Measurements from ENCODE around the gene IL17C. TPM values are rescaled to one million over a fixed set of nuclear protein-coding genes. Genes with fewer than 3 reads are reported as not detected.

IL17C gene
- total RNA-seq, 1 experiment from 2014 or later, result 0.28 TPM

DNA sequence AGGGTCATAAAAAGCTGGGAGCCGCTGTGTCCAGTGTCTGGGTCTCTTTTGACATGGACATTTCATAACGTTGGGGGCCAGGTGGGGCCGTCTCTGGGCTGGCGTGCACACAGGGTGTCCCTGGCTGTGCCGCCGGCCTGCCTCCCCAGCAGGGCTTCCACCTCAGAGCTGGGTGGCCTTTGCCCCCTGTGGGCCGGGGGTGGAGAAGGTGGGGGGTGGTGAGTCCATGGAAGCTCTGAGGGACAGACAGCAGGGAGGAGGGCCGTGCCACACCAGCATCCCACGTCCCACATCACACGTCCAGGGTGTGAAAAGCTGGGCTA lies 48.8 kb downstream of the IL17C start:
- peaks cover 6% of the 10 kb centered on the region for H3K4me1 ChIP-seq (ENCODE audit: insufficient read depth, low read length, poor library complexity, severe bottlenecking)
- intact Hi-C loops (cut with micrococcal nuclease; ENCODE audit: unreplicated experiment), result no loop called here
- ChIA-PET POLR2A (ENCODE audit: low non-redundant PET) (no interaction called here), CTCF (interaction anchor here (0.6 to 0.7 kb wide), 2 partner anchors 199 to 389 kb away, joined by 3 read pairs; no protein-coding TSS in a partner anchor)
- TF ChIP-seq EZH2 (IDR thresholded peaks at IDR 0.05; ENCODE audit: borderline replicate concordance, low read depth, low read length, poor library complexity, severe bottlenecking), result no peak
- TF ChIP-seq, protein P1, sequence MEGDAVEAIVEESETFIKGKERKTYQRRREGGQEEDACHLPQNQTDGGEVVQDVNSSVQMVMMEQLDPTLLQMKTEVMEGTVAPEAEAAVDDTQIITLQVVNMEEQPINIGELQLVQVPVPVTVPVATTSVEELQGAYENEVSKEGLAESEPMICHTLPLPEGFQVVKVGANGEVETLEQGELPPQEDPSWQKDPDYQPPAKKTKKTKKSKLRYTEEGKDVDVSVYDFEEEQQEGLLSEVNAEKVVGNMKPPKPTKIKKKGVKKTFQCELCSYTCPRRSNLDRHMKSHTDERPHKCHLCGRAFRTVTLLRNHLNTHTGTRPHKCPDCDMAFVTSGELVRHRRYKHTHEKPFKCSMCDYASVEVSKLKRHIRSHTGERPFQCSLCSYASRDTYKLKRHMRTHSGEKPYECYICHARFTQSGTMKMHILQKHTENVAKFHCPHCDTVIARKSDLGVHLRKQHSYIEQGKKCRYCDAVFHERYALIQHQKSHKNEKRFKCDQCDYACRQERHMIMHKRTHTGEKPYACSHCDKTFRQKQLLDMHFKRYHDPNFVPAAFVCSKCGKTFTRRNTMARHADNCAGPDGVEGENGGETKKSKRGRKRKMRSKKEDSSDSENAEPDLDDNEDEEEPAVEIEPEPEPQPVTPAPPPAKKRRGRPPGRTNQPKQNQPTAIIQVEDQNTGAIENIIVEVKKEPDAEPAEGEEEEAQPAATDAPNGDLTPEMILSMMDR (conservative IDR thresholded peaks at IDR 0.05; ENCODE audit: low read depth, low read length), result no peak
- no peaks in the 10 kb centered on the region for H3K27me3 ChIP-seq (replicated peaks; ENCODE audit: insufficient read depth, low read depth, low read length, poor library complexity)
- H3K4me3 ChIP-seq (ENCODE audit: low read depth, low read length, poor library complexity, severe bottlenecking), result no peak overlapping the region
- no peak for DNase-seq (ENCODE audit: low spot score)
- no peaks in the 10 kb centered on the region for H3K36me3 ChIP-seq (ENCODE audit: insufficient read depth, low read length, poor library complexity, severe bottlenecking)
- BruUV-seq (replicated peaks), result no TSS peak
- no peak overlapping the region for H3K27ac ChIP-seq (ENCODE audit: low read depth, low read length, poor library complexity, severe bottlenecking)
- H3K9me3 ChIP-seq (ENCODE audit: low read depth, low read length, poor library complexity, severe bottlenecking), result no peaks in the 10 kb centered on the region

DNA sequence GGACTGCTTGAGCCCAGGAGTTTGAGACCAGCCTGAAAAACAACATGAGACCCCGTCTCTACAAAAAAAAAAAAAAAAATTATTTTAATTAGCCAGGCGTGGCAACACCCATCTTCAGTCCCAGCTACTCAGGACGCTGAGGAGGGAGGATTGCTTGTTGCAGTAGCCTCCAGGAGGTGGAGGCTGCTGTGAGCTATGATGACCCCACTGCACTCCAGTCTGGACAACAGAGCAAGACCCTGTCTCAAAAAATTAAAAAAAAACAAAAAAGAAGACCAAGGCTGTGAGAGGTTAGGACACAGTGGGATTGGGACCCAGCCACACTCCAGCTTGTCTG lies 49.3 kb downstream of the IL17C start:
- H3K9me3 ChIP-seq (ENCODE audit: low read depth, low read length, poor library complexity, severe bottlenecking), result no peaks in the 10 kb centered on the region
- TF ChIP-seq, protein P1 (conservative IDR thresholded peaks at IDR 0.05; ENCODE audit: low read depth, low read length), result no peak
- TF ChIP-seq EZH2 (IDR thresholded peaks at IDR 0.05; ENCODE audit: borderline replicate concordance, low read depth, low read length, poor library complexity, severe bottlenecking), result no peak
- H3K4me1 ChIP-seq (ENCODE audit: insufficient read depth, low read length, poor library complexity, severe bottlenecking), result peaks cover 6% of the 10 kb centered on the region
- H3K27me3 ChIP-seq (replicated peaks; ENCODE audit: insufficient read depth, low read depth, low read length, poor library complexity), result no peaks in the 10 kb centered on the region
- CTCF ChIA-PET, result interaction anchor here (0.6 to 0.7 kb wide), 2 partner anchors 199 to 389 kb away, joined by 3 read pairs; no protein-coding TSS in a partner anchor
- POLR2A ChIA-PET (ENCODE audit: low non-redundant PET), result no interaction called here
- intact Hi-C loops (cut with micrococcal nuclease; ENCODE audit: unreplicated experiment), result no loop called here
- no peak overlapping the region for H3K4me3 ChIP-seq (ENCODE audit: low read depth, low read length, poor library complexity, severe bottlenecking)
- no TSS peak for BruUV-seq (replicated peaks)
- DNase-seq (ENCODE audit: low spot score), result no peak
- H3K27ac ChIP-seq (ENCODE audit: low read depth, low read length, poor library complexity, severe bottlenecking), result no peak overlapping the region
- no peaks in the 10 kb centered on the region for H3K36me3 ChIP-seq (ENCODE audit: insufficient read depth, low read length, poor library complexity, severe bottlenecking)

DNA sequence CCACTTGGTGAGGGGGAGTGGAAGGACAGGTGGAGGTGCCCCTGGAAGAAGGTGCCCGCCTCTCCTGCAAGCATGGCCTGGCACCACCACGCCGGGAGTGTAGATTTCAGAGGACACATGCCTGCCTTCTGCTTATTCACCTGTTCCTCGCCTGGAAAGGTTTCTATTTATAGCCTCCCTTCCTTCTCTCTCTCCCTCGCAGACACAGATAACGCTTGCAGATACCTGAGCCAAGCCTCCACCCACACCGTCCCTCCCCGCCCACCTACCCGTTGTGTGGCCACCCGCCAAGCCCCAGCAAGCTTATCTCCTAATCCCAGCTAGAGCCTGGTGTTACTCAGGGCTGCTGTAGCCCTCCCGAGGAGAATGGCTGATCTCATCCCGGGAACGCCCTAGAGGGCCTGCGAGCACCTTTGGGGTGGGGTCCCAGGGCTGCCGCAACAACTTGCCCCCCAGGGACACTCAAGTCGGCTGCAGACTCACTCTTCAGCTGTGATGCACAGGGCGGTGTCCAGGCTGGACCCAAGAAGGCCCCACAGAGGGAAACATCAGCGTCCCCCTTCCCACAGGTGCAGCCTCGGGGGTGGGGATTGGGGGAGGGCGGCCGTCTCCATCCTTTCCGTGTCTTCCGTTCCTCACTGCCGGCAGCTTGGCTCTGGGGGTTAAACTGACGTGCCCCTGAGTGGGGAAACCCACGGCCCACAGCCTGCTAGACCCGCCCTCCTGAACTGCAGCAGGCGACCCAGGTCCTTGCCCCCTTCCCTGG lies 49.8 kb downstream of the IL17C start:
- Histone ChIP-seq H3K27ac (ENCODE audit: low read depth, low read length, poor library complexity, severe bottlenecking) (no peak overlapping the region), H3K36me3 (ENCODE audit: insufficient read depth, low read length, poor library complexity, severe bottlenecking) (no peaks in the 10 kb centered on the region), H3K27me3 (replicated peaks; ENCODE audit: insufficient read depth, low read depth, low read length, poor library complexity) (no peaks in the 10 kb centered on the region), H3K9me3 (ENCODE audit: low read depth, low read length, poor library complexity, severe bottlenecking) (no peaks in the 10 kb centered on the region), H3K4me3 (ENCODE audit: low read depth, low read length, poor library complexity, severe bottlenecking) (no peak overlapping the region), H3K4me1 (ENCODE audit: insufficient read depth, low read length, poor library complexity, severe bottlenecking) (peaks cover 6% of the 10 kb centered on the region)
- TF ChIP-seq EZH2 (IDR thresholded peaks at IDR 0.05; ENCODE audit: borderline replicate concordance, low read depth, low read length, poor library complexity, severe bottlenecking), result no peak
- TF ChIP-seq, protein P1 (conservative IDR thresholded peaks at IDR 0.05; ENCODE audit: low read depth, low read length), result no peak
- BruUV-seq (replicated peaks), result no TSS peak
- peak; percentile 37 for DNase-seq (ENCODE audit: low spot score)
- intact Hi-C loops (cut with micrococcal nuclease; ENCODE audit: unreplicated experiment), result no loop called here
- ChIA-PET POLR2A (ENCODE audit: low non-redundant PET) (interaction anchor here (0.6 kb wide), 1 partner anchor 644 kb away, joined by 3 read pairs; no protein-coding TSS in a partner anchor), CTCF (interaction anchor here (0.7 kb wide), 1 partner anchor 200 kb away, joined by 3 read pairs; no protein-coding TSS in a partner anchor)

Other genes with a start within 250 kb of the IL17C start
- 5.6 and 6.7 TPM in 2 replicates for gene ZFPM1, start 185.3 kb upstream of the IL17C start, total RNA-seq (2021)
- gene ZC3H18, start 68.2 kb upstream of the IL17C start, total RNA-seq (2021), result 75.9 and 83.4 TPM in 2 replicates
- 44.7 and 53.6 TPM in 2 replicates for gene CYBA, start 12.5 kb downstream of the IL17C start, total RNA-seq (2021)
- 127 and 131 TPM in 2 replicates for gene MVD, start 24.5 kb downstream of the IL17C start, total RNA-seq (2021)
- gene SNAI3, start 47.9 kb downstream of the IL17C start, total RNA-seq (2021), result not detected in 2 replicates
- 32.3 and 36.3 TPM in 2 replicates for gene RNF166, start 67.8 kb downstream of the IL17C start, total RNA-seq (2021)
- gene CTU2, start 67.9 kb downstream of the IL17C start, total RNA-seq (2021), result 45.0 and 47.5 TPM in 2 replicates
- 174 and 182 TPM in 2 replicates for gene PIEZO1, start 146.6 kb downstream of the IL17C start, total RNA-seq (2021)
- gene CDT1, start 165.2 kb downstream of the IL17C start, total RNA-seq (2021), result 103 TPM in 2 replicates
- 129 and 134 TPM in 2 replicates for gene APRT, start 173.4 kb downstream of the IL17C start, total RNA-seq (2021)
- 54.8 and 60.6 TPM in 2 replicates for gene GALNS, start 218.4 kb downstream of the IL17C start, total RNA-seq (2021)
- 89.9 and 98.6 TPM in 2 replicates for gene TRAPPC2L, start 218.6 kb downstream of the IL17C start, total RNA-seq (2021)
- gene PABPN1L, start 228.1 kb downstream of the IL17C start, total RNA-seq (2021), result not detected in 2 replicates

Data from A673 (cell line).